ENCODE data around the gene CRACR2A. TPM values are rescaled to one million over a fixed set of nuclear protein-coding genes. Genes with fewer than 3 reads are reported as not detected.

CRACR2A gene
- total and polyA plus RNA-seq, 9 of the 15 experiments (the other 6 are each of a cell fraction or from before 2014, with no cell fraction given) = 2.1 to 15.1 (median 10.4) TPM

- no peak for TF ChIP-seq THRB (CRISPR knock-in tag; conservative IDR thresholded peaks at IDR 0.05)
- TF ChIP-seq ILK (tag; IDR thresholded peaks at IDR 0.05; ENCODE audit: borderline replicate concordance, low read depth) = no peak
- TF ChIP-seq POLR2G (IDR thresholded peaks at IDR 0.05; ENCODE audit: low read depth, low read length) = no peak
- no peak for TF ChIP-seq KAT7 (CRISPR knock-in tag; IDR thresholded peaks at IDR 0.05; ENCODE audit: borderline replicate concordance)
- TF ChIP-seq NKRF (IDR thresholded peaks at IDR 0.05; ENCODE audit: borderline replicate concordance) = no peak
Observed at GRCh38 chr12:3715999-3716398, 36.9 kb downstream of the CRACR2A start (continued).

- Histone ChIP-seq H2AFZ (ENCODE audit: low read depth, low read length) (no peak overlapping the region), H3K9me3 (replicated peaks; ENCODE audit: control insufficient read depth, insufficient read depth, low read depth, low read length) (no peaks in the 10 kb centered on the region), H4K20me1 (replicated peaks; ENCODE audit: control insufficient read depth, insufficient read depth, low read length) (no peaks in the 10 kb centered on the region), H3K27me3 (ENCODE audit: control insufficient read depth in 2 of 2, insufficient read depth in 2 of 2, low read length in 2 of 2) (no peaks in the 10 kb centered on the region), H3K4me3 (no peak overlapping the region), H3K9me1 (ENCODE audit: control insufficient read depth, insufficient read depth, low read length) (no peaks in the 10 kb centered on the region), H3K4me2 (ENCODE audit: insufficient read depth, low read length) (no peak overlapping the region), H3K27ac (ENCODE audit: extremely low read depth, low read depth, low read length) (no peak overlapping the region), H3K4me1 (replicated peaks in 1 of 2; ENCODE audit: control insufficient read depth in 2 of 2, insufficient read depth in 2 of 2, low read length in 2 of 2) (no peaks in the 10 kb centered on the region), H3K36me3 (ENCODE audit: control insufficient read depth, insufficient read depth, low read length) (peaks cover 14% of the 10 kb centered on the region; the same call in 2 of the 3 replicates), H3K79me2 (ENCODE audit: control insufficient read depth, insufficient read depth, low read length) (no peaks in the 10 kb centered on the region), H3K9ac (ENCODE audit: insufficient read depth in 1 of 2, low read depth in 2 of 2, low read length in 2 of 2) (no peak overlapping the region)
- in situ Hi-C loops (cut with MboI) (no loop called here), intact Hi-C loops (cut with micrococcal nuclease) (no loop called here)
- POLR2A ChIA-PET = no interaction called here
- CTCF ChIA-PET (ENCODE audit: low intra/inter-chr PET ratio) = no interaction called here
- 90% methylated on average over 2 of the region's 2 CpGs for WGBS (ENCODE audit: insufficient coverage, low coverage, missing lambda C conversion rate)
- BruUV-seq (replicated peaks) = no TSS peak
- DNase-seq (ENCODE audit: extremely low read depth in 1 of 4, low spot score in 3 of 4) (no peak), FAIRE-seq (no peak), ATAC-seq (no peak)
- TF ChIP-seq ZBTB12 (CRISPR knock-in tag; IDR thresholded peaks at IDR 0.05) (no peak), BRD4 (IDR thresholded peaks at IDR 0.05) (no peak), FOXO4 (CRISPR knock-in tag; IDR thresholded peaks at IDR 0.05) (no peak), ZNF232 (CRISPR knock-in tag; IDR thresholded peaks at IDR 0.05) (no peak), TCF7 (IDR thresholded peaks at IDR 0.05; ENCODE audit: borderline replicate concordance) (no peak), STAT6 (CRISPR knock-in tag; IDR thresholded peaks at IDR 0.05) (no peak)
Observed at GRCh38 chr12:3713947-3714346, 39.0 kb downstream of the CRACR2A start.

Measured in K562 (cell line).